HepG2 (cell line): ENCODE results near the gene FAM13B. TPM values are rescaled to one million over a fixed set of nuclear protein-coding genes. Genes with fewer than 3 reads are reported as not detected.

Experiments
- ATAC-seq: fragments of 200-7000 bp; cut with Tn5 transposase; 3 replicates; pipeline ENCODE4 v1.9.1; 2020; ENCODE audit warnings: mild to moderate bottlenecking, moderate library complexity
- BruUV-seq: library from RNA; stranded (reverse); fragments of 400-500 nt; replicated peaks from 2 replicates; lab custom pipeline; 2021; lab: Mats Ljungman, UMichigan
- CTCF ChIA-PET: fragments of 300-600 bp; formaldehyde crosslinking; extraction: SDS; loops from one replicate; lab custom pipeline; 2021; ENCODE audit warnings: low total read pairs, inconsistent platforms, low intra/inter-chr PET ratio; lab: Yijun Ruan, JAX
- POLR2A ChIA-PET: fragments of 350-600 bp; sonication (Branson Sonifier 250); formaldehyde crosslinking; loops from one replicate; lab custom pipeline; 2020; ENCODE audit warnings: antibody characterized with exemption, inconsistent platforms; lab: Yijun Ruan, JAX
- DNase-seq: peaks from one replicate; pipeline ENCODE4 v3.0.0-alpha.2; 2015; ENCODE audit warnings: low spot score
- FAIRE-seq: peaks from 3 replicates; lab custom pipeline; 2011; peaks lifted over from hg19 to GRCh38; lab: Jason Lieb, UNC
- H2AFZ ChIP-seq: one replicate; pipeline ENCODE4 v1.6.1; 2011; ENCODE audit warnings: low read length, inconsistent platforms
- H3K27ac ChIP-seq: fragments of 300-600 bp; 3 replicates; pipeline ENCODE4 v1.8.0; 2011; ENCODE audit warnings: mixed run types, mild to moderate bottlenecking, mixed read lengths, low read length, inconsistent platforms; ENCODE audit not compliant: insufficient read depth; ENCODE audit errors: extremely low read length
- H3K27me3 ChIP-seq, 2 experiments: fragments of 200-600 bp in 1 of 2; 2 replicates in 1 of 2; 3 replicates in 1 of 2; pipeline versions ENCODE4 v1.6.0 to v1.8.0; 2011; ENCODE audit warnings: low read length in 2 of 2, mild to moderate bottlenecking in 2 of 2, moderate library complexity in 2 of 2, inconsistent platforms in 1 of 2; ENCODE audit not compliant: insufficient read depth in 2 of 2, control insufficient read depth in 1 of 2
- H3K36me3 ChIP-seq, 2 experiments: fragments of 200-600 bp in 1 of 2; replicated peaks in 1 of 2; 2 replicates in 1 of 2; 3 replicates in 1 of 2; pipeline versions ENCODE4 v1.5.1 to v1.8.0; 2011; ENCODE audit warnings: low read length in 2 of 2, inconsistent platforms in 1 of 2; ENCODE audit not compliant: insufficient read depth in 2 of 2, control insufficient read depth in 1 of 2
- H3K4me1 ChIP-seq: 2 replicates; pipeline ENCODE4 v1.5.1; 2012; ENCODE audit warnings: low read length, inconsistent platforms; ENCODE audit not compliant: insufficient read depth
- H3K4me2 ChIP-seq: 2 replicates; pipeline ENCODE4 v1.6.0; 2011; ENCODE audit warnings: low read depth, low read length, inconsistent platforms
- H3K4me3 ChIP-seq, 3 experiments: fragments of 200-600 bp in 1 of 3; sonication (generic), shearing (Covaris generic) in 1 of 3; replicated peaks in 1 of 3; 2 replicates each; pipeline ENCODE4 v1.5.1; 2011 to 2016; ENCODE audit warnings: low read length in 3 of 3, inconsistent platforms in 2 of 3, low read depth in 2 of 3, mild to moderate bottlenecking in 2 of 3, control low read depth in 1 of 3, mixed read lengths in 1 of 3; ENCODE audit not compliant: insufficient read depth in 1 of 3
- H3K79me2 ChIP-seq: one replicate; pipeline ENCODE4 v1.6.1; 2011; ENCODE audit warnings: low read length, inconsistent platforms; ENCODE audit not compliant: insufficient read depth
- H3K9ac ChIP-seq: 2 replicates; pipeline ENCODE4 v1.6.0; 2011; ENCODE audit warnings: mild to moderate bottlenecking, low read depth, low read length, inconsistent platforms; ENCODE audit not compliant: insufficient read depth
- H3K9me3 ChIP-seq: 2 replicates; pipeline ENCODE4 v1.5.1; 2012; ENCODE audit warnings: mild to moderate bottlenecking, low read length
- H4K20me1 ChIP-seq: 2 replicates; pipeline ENCODE4 v1.6.0; 2011; ENCODE audit warnings: inconsistent platforms, mild to moderate bottlenecking, low read length, moderate library complexity; ENCODE audit not compliant: insufficient read depth
- ARNTL ChIP-seq: sonication (generic); formaldehyde crosslinking; IDR thresholded peaks from 2 replicates; pipeline ENCODE4 v1.4.0; 2020; ENCODE audit warnings: mild to moderate bottlenecking, missing genetic modification reagents
- ASH2L ChIP-seq: fragments of 300-600, 200-600 bp; sonication (generic); IDR thresholded peaks from 2 replicates; pipeline ENCODE4 v1.7.0; 2017; ENCODE audit warnings: low read depth, mild to moderate bottlenecking, moderate library complexity, mixed read lengths, low read length; ENCODE audit not compliant: insufficient read length
- DPF2 ChIP-seq: sonication (generic); formaldehyde crosslinking; IDR thresholded peaks from 2 replicates; pipeline ENCODE4 v1.4.0; 2020; ENCODE audit warnings: mild to moderate bottlenecking, low read depth, missing genetic modification reagents, borderline replicate concordance
- IRX3 ChIP-seq: sonication (generic); formaldehyde crosslinking; IDR thresholded peaks from 2 replicates; pipeline ENCODE4 v1.8.1; 2023; ENCODE audit warnings: mild to moderate bottlenecking, low read depth, missing genetic modification reagents, borderline replicate concordance
- NR2F1 ChIP-seq, 2 experiments: fragments of 450-650 bp in 1 of 2; formaldehyde crosslinking in 1 of 2; IDR thresholded peaks; 2 replicates each; pipeline versions ENCODE4 v1.5.0 to v1.6.1; 2016 to 2020; ENCODE audit warnings: mild to moderate bottlenecking in 1 of 2, missing compliant biosample characterization in 1 of 2, missing genetic modification reagents in 1 of 2, moderate library complexity in 1 of 2
- PHF20 ChIP-seq: sonication (generic); formaldehyde crosslinking; IDR thresholded peaks from 2 replicates; pipeline ENCODE4 v1.5.0; 2020; ENCODE audit warnings: mild to moderate bottlenecking, missing genetic modification reagents
- POLR2AphosphoS2 ChIP-seq: IDR thresholded peaks from 2 replicates; pipeline ENCODE4 v1.6.1; 2011; ENCODE audit warnings: low read depth, low read length, improper control_type of control experiment
- PRPF4 ChIP-seq: fragments of 200-400 bp; formaldehyde crosslinking; IDR thresholded peaks from 2 replicates; pipeline ENCODE4 v1.6.1; 2016; ENCODE audit warnings: low read length, low read depth; ENCODE audit not compliant: poor library complexity, severe bottlenecking
- ZBTB38 ChIP-seq: sonication (generic); formaldehyde crosslinking; IDR thresholded peaks from 2 replicates; pipeline ENCODE4 v1.5.1; 2020; ENCODE audit warnings: mild to moderate bottlenecking, missing genetic modification reagents
- ZNF234 ChIP-seq: sonication (generic); formaldehyde crosslinking; conservative IDR thresholded peaks from 2 replicates; pipeline ENCODE4 v1.5.1; 2020; ENCODE audit warnings: mild to moderate bottlenecking, missing genetic modification reagents
- ZNF484 ChIP-seq: sonication (generic); formaldehyde crosslinking; IDR thresholded peaks from 2 replicates; pipeline ENCODE4 v1.5.1; 2020; ENCODE audit warnings: mild to moderate bottlenecking, low read depth, missing genetic modification reagents, borderline replicate concordance
- ZNF605 ChIP-seq: sonication (generic); formaldehyde crosslinking; IDR thresholded peaks from 2 replicates; pipeline ENCODE4 v1.8.0; 2022; ENCODE audit warnings: mild to moderate bottlenecking, missing genetic modification reagents
- ZNF609 ChIP-seq: sonication (generic); formaldehyde crosslinking; IDR thresholded peaks from 2 replicates; pipeline ENCODE4 v1.4.0; 2020; ENCODE audit warnings: mild to moderate bottlenecking, missing genetic modification reagents, borderline replicate concordance
- ZNF629 ChIP-seq: sonication (generic); formaldehyde crosslinking; conservative IDR thresholded peaks from 2 replicates; pipeline ENCODE4 v1.5.0; 2020; ENCODE audit warnings: missing genetic modification reagents
- ZNF704 ChIP-seq: sonication (generic); formaldehyde crosslinking; IDR thresholded peaks from 2 replicates; pipeline ENCODE4 v1.8.1; 2023; ENCODE audit warnings: mild to moderate bottlenecking, inconsistent platforms, moderate library complexity, missing genetic modification reagents, borderline replicate concordance
- ZSCAN25 ChIP-seq: sonication (generic); formaldehyde crosslinking; IDR thresholded peaks from 2 replicates; pipeline ENCODE4 v1.8.0; 2022; ENCODE audit warnings: mild to moderate bottlenecking, missing genetic modification reagents
- in situ Hi-C: cut with HindIII; loops from 2 replicates; pipeline ENCODE4 v1.10.0; 2017; ENCODE audit warnings: low pct_unique_long_range_greater_than_20kb; ENCODE audit not compliant: extremely low pct_ligation_motif_present
- intact Hi-C: fragments of 100-400 bp; cut with micrococcal nuclease; formaldehyde crosslinking; loops from one replicate; pipeline ENCODE4 v1.10.0; 2022; ENCODE audit not compliant: unreplicated experiment
- polyA plus RNA-seq, 8 experiments: library from polyadenylated mRNA; depleted of rRNA in 3 of 8; stranded (reverse) in 7 of 8; unstranded in 1 of 8; fragments of >200 nt; fragmentation: Illumina TruSeq in 4 of 8; extraction: Trizol in 4 of 8; gene quantifications; 2 replicates each; pipeline versions ENCODE4 v1.2.1 to v1.2.3, GENCODE V29; 2011 to 2016; ENCODE audit warnings: low read depth in 4 of 8, missing spikeins in 1 of 8, mixed read lengths in 1 of 8; ENCODE audit not compliant: insufficient read depth in 1 of 8
- total RNA-seq, 5 experiments: library from RNA; depleted of rRNA; stranded (reverse); fragments of >200 nt; fragmentation: Illumina TruSeq; extraction: Trizol; gene quantifications; 2 replicates each; pipeline ENCODE4 v1.2.3, GENCODE V29; 2016; ENCODE audit warnings: low read depth in 1 of 5

The FAM13B gene
- total and polyA plus RNA-seq, 2 of the 13 experiments (the other 11 are each of a cell fraction or from before 2014, with no cell fraction given): 6.9 to 11.5 TPM

- no peak for TF ChIP-seq IRX3 (CRISPR knock-in tag)
- no peak for TF ChIP-seq DPF2
- no peak for TF ChIP-seq ZNF605
These were observed 5.2 kb upstream of the FAM13B start (continued) for GRCh38 chr5:138037907-138038633.

- H3K79me2 ChIP-seq: peaks cover 3% of the 10 kb centered on the region
- H3K9me3 ChIP-seq: no peaks in the 10 kb centered on the region
- H3K36me3 ChIP-seq: no peaks in the 10 kb centered on the region
- H3K4me2 ChIP-seq: no peak overlapping the region
- peaks cover 17% of the 10 kb centered on the region for H3K4me1 ChIP-seq
- H3K27ac ChIP-seq: no peak overlapping the region
- H2AFZ ChIP-seq: no peak overlapping the region
- no TSS peak for BruUV-seq
- ChIA-PET POLR2A (no interaction called here), CTCF (interaction anchor here (2.2 to 4.3 kb wide), 3 partner anchors 28 to 96 kb away, joined by 15 to 68 read pairs (median 17); no protein-coding TSS in a partner anchor)
- no peak overlapping the region for H3K9ac ChIP-seq
- intact Hi-C loops (no loop called here), in situ Hi-C loops (no loop called here)
- H3K4me3 ChIP-seq: no peak overlapping the region
- FAIRE-seq (no peak), DNase-seq (no peak), ATAC-seq (no peak)
- peaks cover 2% of the 10 kb centered on the region; the same call in 1 of the 2 replicates for H4K20me1 ChIP-seq
- H3K27me3 ChIP-seq: no peaks in the 10 kb centered on the region; a peak in 1 of 5 replicates
- no peak for TF ChIP-seq ZNF234 (CRISPR knock-in tag)
- TF ChIP-seq ZNF629 (CRISPR knock-in tag): no peak
- TF ChIP-seq ZNF609 (CRISPR knock-in tag): no peak
- no peak for TF ChIP-seq ZSCAN25 (CRISPR knock-in tag)
- no peak for TF ChIP-seq ZBTB38 (CRISPR knock-in tag)
- no peak for TF ChIP-seq NR2F1 (CRISPR knock-in tag; IDR thresholded peaks at IDR 0.05)
- TF ChIP-seq POLR2AphosphoS2: no peak
- TF ChIP-seq PRPF4: no peak
- no peak for TF ChIP-seq ZNF484 (CRISPR knock-in tag)
- no peak for TF ChIP-seq PHF20 (CRISPR knock-in tag)
- TF ChIP-seq ARNTL (CRISPR knock-in tag): no peak
- TF ChIP-seq ZNF704 (CRISPR knock-in tag): no peak
- no peak for TF ChIP-seq ASH2L
These were observed 4.4 kb upstream of the FAM13B start for GRCh38 chr5:138037271-138037670.
